HG02678 (cell line): ENCODE measurements around the gene SENP5.

Source experiments
- ATAC-seq: cut with Tn5 transposase; IDR thresholded peaks from one replicate; pipeline ENCODE4 v1.9.1; 2021; ENCODE audit warnings: mild to moderate bottlenecking, moderate library complexity; ENCODE audit not compliant: unreplicated experiment

The SENP5 gene

DNA sequence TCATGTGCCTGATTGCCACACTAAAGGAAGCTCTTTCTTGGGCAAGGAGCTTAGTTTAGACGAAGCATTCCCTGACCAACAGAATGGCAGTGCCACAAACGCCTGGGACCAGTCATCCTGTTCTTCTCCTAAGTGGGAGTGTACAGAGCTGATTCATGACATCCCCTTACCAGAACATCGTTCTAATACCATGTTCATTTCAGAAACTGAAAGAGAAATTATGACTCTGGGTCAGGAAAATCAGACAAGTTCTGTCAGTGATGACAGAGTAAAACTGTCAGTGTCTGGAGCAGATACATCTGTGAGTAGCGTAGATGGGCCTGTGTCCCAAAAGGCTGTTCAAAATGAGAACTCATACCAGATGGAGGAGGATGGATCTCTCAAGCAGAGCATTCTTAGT lies 18.4 kb downstream of the SENP5 start:
- ATAC-seq, result no peak

DNA sequence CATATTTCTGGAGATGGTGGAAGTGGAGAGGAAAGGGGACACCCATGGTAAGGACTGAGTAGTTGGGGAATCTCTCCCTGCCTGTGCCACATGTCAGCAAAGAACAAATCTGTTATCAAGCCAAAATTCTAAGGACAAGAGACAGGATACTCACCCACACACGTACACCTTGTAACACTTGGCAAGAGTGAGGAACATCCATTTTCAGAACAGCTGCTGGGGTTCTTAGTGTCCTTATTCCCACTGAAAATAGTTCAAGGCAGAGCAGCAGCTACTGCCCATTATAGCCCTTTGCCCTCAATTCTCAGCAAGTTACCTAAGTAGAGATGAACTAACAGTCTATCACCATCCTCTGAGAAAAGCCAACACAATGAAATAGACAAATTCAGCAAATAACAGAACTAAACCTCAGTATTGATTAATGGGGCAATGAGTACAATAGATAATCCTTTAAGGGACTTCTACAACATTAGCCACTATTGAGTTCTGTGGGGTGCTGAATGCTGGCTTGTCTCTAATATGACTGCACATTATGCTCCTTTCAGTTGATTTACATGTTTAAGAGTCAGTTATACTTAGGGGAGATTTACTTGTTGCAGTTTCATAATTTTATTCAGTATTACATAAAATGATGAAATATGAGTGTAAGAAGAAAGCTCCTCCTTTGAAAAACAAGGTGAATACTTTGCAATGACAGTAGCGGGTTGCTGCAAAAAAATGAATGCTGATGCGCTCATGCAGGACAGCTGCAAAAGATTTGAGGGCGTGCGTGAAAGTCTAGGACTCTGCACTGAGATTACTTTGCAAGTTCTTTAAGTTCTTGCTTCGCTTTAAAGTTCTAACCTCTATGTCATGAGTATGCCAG lies 22.4 kb downstream of the SENP5 start:
- no peak for ATAC-seq

DNA sequence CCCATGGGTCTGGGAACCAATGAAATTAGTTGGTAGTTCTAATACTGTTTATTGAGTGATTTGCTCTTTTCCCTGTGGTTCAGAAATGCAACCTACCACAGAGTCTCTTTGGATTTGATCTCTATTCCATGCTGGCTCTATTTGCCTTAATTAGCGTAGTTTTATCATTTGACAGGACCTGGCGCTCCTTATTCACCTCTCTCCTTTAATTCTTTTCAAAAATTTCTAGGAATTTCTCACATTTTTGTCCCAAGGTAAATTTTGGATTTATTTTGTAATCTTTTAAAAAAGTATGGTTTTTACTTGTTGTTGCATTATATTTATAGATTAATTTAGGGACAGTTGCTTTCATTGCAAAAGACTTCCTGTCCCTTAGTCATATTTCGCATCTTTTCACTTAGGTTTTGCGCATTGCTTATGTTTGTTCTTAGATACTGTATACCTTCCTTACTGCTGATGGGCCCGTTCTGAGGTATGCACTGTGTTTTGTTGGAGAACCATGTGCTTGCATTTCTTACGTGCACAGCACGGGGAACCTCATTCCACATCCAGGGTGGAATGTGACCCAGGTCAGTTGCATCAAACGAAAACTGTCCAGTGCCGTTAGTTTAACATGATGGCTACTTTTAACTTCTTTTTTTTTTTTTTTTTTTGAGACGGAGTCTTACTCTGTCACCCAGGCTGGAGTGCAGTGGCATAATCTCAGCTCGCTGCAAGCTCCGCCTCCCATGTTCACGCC lies 27.0 kb downstream of the SENP5 start:
- no peak for ATAC-seq

DNA sequence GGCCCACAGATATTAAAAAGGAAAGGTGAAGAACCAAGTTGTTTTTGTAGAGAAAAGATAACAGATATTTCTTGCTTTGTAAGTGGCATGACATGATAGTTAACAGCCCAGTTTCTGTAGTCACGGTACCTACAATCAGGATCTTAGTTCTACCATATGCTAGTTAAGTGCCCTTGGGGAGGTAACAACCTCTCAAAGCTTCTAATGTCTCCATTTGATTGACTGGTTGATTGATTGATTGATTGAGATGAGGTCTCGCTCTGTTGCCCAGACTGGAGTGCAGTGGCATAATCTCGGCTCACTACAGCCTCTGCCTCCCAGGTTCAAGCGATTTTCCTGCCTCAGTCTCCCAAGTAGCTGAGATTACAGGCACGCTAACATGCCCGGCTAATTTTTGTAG lies 28.5 kb downstream of the SENP5 start:
- no peak for ATAC-seq

DNA sequence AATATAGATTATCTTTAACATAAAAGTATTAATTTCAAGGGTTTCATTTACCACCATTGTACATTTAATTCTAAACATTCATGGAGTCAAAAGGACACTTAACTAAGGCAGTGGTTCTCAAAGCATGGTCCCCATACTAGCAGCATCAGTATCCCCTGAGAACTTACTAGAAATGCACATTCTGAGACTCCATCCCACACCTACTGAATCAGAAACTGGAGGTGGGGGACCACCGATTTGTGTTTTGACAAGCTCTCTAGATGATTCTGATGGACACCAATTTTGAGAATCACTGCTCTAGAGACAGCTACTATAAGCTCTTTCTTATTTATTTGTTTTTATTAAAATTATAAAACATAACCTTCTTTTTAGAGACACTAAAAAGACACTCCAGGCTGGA lies 34.0 kb downstream of the SENP5 start:
- no peak for ATAC-seq

DNA sequence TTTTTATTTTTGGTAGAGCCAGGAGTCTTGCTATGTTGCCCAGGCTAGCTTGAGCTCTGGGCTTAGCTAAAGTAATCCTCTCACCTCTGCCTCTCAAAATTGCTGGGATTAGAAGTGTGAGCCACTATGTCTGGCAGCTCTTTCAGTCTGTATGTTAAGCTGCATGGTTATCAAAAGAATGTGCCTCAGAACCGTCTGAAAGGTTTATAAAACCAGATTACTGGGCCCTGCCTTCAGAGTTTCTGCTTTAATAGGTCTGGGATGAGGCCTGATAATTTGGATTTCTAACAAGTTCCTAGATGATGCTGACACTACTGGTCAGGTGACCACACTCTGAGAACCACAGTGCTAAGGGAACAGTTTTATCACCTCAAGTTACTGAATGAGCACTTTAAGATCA lies 34.6 kb downstream of the SENP5 start:
- no peak for ATAC-seq

DNA sequence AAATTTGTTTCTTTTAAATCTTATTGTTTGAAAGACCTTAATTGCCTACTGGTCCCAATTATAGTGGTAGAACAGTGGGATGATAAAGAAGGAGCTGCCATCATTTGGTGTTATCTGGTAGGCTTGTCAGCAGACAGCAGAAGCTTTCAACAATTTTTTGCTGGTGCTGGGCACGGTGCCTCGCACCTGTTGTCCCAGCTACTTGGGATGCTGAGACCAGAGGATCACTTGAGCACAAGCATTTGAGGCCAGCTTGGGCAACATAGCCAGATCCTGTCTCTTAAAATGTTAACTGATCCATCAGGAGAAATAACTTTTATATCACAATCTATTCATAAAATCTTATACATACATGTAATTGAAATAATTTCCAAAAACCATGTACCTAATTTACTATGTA lies 36.0 kb downstream of the SENP5 start:
- ATAC-seq, result no peak

DNA sequence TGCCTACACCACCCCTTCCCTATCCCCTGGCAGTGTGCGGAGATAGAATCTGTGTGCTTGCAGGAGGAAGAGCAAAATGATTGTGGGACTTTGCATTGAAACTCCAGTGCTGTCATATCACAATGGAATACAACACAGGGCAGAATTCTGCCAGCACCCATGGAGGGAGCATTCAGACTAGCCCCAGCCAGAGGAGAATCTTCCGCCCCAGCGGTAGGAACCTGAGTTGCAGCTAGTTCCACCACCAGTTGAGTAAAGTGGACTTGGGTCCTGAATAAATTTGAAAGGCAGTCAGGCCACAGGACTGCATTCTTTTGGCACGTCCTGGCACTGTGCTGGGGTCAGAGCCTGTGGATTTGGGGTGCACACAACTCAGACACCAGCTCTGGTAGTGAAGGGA lies 47.1 kb downstream of the SENP5 start:
- no peak for ATAC-seq

DNA sequence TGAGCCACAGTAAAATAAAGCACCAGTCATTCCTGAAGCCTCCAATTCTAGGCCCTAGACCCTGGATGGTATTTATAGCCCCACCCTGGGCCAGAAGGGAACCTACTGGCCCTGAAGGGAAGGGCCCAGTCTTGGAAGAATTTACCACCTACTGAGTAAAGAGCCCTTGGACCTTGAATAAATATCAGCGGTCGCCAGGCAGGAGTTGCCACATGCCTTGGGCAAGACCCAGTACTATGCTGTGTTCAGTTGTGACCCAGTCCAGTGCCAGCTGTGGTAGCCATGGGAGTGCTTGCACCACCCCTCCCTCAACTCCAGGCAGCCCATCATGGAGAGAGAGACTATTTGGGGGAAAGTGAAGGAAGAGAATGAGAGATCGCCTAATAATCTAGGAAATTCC lies 47.7 kb downstream of the SENP5 start:
- ATAC-seq, result no peak

DNA sequence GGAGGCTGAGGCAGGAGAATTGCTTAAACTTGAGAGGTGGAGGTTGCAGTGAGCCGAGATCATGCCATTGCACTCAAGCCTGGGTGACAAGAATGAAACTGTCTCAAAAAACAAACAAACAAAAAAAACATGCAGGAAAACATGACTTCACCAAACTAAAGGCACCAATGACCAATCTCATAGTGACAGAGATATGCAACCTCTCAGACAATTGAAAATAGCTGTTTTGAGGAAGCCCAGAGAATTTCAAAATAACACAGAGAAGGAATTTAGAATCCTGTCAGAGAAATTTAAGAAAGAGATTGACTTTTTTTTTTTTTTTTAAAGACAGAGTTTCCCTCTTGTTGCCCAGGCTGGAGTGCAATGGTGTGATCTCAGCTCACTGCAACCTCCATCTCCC lies 48.5 kb downstream of the SENP5 start:
- no peak for ATAC-seq

DNA sequence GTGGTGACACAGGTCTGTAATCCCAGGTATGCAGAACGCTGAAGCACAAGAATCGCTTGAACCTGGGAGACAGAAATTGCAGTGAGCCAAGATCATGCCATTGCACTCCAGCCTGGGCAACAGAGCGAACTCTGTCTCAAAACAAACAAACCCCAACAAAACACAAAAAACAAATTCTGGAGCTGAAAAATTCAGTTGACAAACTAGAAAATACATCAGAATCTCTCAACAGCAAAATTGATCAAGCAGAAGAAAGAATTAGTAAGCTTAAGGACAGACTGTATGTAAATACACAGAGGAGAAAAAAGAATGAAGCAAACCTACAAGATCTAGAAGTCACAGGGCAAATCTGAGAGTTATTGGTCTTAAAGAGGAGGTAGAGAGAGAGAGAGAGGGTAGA lies 49.3 kb downstream of the SENP5 start:
- no peak for ATAC-seq

DNA sequence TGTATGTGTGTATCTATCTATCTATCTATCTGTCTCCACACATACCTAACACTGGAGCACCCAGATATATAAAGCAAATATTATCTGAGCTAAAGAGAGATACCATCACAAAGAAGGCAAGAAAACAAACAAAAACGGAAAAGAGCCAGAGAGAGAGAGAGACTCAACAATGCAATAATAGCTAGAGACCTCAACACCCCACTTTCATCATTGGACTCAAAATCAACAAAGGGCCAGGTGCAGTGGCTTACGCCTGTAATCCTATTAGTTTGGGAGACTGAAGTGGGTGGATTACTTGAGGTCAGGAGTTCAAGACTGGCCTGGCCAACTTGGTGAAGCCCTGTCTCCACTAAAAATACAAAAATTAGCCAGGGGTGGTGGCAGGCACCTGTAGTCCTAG lies 51.2 kb downstream of the SENP5 start:
- ATAC-seq, result no peak

DNA sequence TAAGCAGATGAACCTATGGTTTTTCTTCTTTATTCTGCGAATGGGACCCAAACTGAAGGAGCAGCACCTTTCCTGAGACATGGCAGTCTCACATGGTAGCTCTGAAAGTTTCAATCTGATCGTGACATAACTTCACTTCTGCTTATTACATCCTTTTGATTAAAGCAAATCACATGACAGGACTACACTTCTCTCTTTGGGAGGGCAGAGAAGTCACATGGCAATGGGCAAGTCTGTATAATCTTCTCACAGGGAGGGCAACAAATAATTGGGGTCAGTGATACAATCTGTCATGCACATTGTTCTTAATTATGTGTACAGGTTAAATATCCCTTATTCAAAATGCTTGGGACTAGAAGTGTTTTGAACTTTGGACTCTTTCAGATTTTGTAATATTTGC lies 53.0 kb downstream of the SENP5 start:
- no peak for ATAC-seq

DNA sequence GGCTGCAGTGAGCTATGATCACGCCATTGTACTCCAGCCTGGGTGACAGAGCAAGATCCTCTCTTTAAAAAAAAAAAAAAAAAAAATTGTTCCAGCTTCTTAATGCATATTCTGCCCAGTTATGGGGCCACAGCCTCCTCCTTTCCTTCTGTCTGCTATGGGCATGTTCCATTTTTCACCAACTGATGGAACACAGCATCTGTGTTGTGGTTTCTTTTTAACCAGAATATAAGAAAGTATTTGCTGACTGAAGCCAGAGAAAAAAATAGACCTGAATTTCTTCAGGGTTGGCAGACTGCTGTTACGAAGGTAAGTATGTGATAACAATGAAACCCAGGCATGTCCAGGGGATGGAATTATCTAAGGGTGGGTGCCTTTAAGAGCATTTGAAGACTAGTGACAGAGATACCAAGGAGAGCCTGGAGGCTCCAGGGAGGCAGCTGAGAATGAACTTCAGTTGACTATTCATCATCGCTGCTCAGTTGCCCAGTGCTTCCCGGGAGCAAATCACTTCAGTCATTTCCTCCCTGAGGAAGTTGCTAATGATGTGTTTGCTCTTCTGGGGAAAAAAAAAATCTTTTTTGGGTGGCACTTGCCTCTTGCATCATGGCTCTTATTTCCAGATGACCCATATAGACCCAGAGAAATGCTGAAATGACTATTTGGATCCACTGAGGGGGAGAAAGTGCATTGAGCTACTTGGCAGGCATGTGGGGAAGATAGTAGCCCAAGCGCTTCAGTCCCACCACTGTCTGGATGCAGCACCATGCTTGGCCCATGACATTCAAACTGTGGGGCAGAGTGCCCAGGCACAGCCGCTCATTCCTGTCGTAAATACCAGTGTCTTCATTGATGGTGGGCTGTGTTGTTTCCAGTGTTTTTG lies 60.1 kb downstream of the SENP5 start:
- ATAC-seq, result no peak

DNA sequence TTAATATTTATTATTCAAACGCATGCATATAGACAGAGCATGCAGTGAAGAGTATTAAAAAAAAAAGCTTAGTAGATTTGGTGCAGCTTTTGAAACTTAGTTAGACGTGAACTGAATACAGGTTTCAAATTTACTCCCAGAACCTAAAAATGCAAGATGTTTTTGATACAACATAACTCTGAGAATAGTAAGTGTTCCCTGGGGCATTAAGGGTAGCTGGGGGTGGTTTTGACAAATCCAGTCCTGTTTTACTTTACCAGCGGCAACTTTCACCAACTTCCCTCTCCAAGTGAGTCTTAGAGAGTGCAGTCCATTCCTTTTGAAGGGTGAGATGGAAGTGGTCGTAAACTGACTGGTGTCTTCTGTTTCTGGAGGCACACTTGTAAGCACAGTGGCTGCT lies 63.4 kb downstream of the SENP5 start:
- ATAC-seq, result no peak

DNA sequence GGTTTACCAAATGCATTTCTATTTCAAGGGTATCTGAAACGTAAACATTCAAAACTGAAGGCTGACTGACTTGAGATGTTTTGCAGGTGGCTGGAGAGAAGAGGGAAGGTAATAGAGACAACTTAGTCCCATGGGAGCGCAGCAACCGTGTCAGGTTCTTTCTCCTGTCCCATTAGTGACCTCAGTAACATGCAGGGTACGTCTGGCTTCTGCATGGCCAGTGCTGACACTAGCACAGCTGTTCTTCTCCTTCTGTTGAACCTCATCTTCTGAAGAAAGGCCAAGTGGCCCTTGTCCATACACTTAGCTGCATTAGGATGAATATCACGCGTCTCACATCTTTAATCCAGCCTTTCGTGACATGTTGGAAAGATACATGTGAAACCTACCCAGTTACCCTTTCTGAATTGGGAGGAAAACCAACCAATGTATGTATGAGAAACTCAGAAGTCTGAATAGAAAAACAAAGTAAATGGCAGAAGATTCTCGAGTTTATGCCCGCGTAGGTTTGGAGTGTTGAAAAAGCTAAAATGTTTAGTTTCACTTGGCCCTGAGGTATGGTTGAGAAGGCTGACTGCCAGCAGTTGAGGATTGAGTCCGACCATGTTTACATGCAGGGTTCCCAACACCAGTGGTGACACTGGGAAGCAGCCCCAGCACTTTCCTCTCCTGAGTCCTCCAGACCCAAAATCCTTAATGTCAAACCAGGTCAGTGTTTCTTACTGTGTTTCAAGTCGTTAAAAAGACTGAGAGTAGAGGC lies 64.3 kb downstream of the SENP5 start:
- no peak for ATAC-seq

DNA sequence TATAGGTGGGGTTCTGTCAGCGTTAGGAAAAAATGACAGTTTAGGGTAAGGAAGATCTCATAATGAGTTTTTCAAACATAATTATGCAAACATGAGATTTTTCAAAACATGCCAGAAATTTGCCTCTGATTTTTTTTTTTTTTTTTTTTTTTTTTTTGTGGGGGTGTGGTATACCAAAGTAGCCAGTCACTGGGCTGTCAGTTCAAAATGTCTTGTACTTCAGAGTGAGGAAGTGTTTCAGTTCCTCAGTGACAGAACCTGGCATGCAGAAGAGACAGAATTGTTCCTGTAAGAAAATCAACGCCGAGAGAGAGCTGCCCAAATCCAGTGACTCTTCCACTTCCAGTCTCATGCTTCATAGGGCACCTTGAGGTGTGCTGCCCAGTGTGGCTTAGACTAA lies 64.9 kb downstream of the SENP5 start:
- ATAC-seq, result no peak

DNA sequence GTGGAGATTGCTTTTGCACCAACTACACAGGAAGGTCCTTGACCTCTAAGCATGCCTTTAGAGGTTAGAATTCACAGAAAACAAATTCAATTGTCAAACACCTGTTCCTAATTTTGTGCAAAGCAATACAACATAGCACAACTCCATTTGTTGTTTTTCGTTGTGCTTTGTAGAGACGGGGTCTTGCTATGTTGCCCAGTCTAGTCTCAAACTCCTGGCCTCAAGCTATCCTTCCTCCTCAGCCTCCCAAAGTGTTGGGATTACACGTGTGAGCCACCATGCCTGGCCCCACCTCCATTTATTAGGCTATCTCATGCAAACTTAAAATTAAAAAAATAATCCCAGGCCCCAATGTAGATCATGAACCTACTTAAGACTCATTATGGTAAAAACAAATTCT lies 68.6 kb downstream of the SENP5 start:
- no peak for ATAC-seq

DNA sequence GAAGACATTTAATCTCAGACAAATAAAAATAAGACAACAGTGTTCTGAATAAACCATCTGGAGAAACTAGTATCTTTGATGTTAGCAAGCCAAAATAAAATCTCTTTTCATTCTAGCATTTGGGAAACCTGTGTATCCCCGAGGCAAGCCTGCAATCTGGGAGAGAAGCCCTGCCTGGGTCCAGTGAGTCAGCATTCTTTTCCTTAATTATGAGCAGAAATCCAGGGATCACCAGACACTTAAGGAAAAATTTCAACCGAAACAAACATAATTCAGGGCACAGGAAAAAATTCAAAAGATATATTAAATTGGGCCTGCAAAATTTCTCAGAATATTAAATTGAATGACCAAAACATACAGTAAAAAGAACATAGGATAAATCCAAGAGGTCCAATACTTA lies 70.4 kb downstream of the SENP5 start:
- no peak for ATAC-seq

DNA sequence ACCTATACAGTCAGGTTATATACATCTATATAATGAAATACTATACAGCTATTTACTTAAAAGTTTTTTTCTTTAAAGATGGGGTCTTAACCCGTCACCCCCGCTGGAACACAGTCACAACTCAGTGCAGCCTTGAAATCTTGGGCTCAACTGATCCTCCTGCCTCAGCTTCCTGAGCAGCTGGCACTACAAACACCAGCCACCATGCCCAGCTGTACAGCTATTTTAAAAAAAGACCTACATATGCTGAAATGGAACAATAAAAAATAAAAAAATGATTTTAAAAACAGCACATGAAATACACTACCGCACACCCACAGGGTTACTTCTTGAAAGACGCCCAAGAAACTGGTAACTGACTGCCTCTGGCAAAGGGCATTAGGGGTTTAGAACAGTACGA lies 70.9 kb downstream of the SENP5 start:
- ATAC-seq, result no peak

DNA sequence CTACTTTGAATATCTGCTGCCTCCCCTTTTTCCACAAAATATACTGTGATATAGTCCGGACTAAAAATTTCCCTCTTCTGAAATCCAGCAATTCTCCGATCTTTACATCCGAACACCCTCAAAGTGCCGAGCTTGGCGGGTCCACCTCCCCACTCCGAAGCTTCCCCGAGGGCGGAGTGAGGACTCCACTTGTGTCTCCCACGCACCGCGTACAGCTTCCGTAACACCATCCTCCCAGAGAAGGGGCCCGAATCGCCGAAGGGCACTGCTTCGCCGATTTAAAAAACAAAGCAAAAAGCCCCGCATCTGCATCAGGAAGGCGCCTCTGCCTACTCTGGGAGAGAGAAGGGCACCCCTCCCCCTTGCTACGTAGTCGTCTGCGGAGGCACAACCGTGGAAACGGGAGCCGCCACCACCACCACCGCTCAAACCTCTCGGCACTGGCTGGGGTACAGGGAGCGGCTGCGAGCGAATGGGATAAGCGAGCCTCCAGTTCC lies 74.1 kb downstream of the SENP5 start:
- ATAC-seq, result peak; percentile 10
